HG02852 (cell line): ENCODE data around the gene LIX1L.

Experiments used
- ATAC-seq: cut with Tn5 transposase; IDR thresholded peaks from one replicate; pipeline ENCODE4 v1.9.1; 2021; ENCODE audit warnings: mild to moderate bottlenecking, moderate library complexity; ENCODE audit not compliant: unreplicated experiment

The LIX1L gene

DNA sequence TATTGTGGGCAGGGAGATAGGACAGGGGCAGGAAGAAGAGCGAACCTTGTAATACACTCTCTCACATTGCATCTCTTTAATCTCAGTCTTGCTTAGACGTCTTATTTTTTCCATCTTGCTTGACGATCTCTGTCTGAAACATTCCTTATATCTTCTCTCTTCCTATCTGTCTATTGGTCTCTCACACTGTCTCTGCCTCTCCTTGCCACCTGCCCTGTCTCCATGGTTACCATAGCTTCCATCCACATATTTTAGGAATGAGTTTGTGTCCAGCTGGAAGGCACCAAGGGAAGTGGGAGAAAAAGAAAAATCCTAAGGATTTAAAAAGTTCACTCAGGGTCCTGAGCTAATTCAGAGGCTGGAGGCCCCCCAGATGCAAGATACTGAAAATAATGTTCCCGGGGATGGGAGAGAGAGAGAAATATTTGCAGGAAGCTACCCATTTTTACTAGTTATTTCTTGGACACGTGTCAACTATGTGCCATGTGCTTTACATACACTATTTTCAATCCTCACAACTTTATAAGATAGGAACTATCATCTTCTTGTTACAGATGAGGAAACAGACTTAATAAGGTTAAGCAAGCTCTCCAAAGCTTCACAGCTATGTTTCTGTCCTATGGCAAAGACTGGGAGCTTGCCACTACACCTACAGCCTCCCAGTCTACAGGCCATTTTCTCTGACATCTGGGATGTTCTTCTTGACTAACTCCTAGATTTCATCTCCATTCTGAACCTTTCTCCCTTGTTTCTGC, 5.6 kb upstream of the LIX1L start:
- no peak for ATAC-seq

GRCh38 chr1:145962157-145963102, 4.6 kb upstream of the LIX1L start:
- no peak for ATAC-seq

- ATAC-seq, result no peak
Observed at GRCh38 chr1:145961425-145962156, 3.8 kb upstream of the LIX1L start.

GRCh38 chr1:145961109-145961424, 3.2 kb upstream of the LIX1L start:
- no peak for ATAC-seq

DNA sequence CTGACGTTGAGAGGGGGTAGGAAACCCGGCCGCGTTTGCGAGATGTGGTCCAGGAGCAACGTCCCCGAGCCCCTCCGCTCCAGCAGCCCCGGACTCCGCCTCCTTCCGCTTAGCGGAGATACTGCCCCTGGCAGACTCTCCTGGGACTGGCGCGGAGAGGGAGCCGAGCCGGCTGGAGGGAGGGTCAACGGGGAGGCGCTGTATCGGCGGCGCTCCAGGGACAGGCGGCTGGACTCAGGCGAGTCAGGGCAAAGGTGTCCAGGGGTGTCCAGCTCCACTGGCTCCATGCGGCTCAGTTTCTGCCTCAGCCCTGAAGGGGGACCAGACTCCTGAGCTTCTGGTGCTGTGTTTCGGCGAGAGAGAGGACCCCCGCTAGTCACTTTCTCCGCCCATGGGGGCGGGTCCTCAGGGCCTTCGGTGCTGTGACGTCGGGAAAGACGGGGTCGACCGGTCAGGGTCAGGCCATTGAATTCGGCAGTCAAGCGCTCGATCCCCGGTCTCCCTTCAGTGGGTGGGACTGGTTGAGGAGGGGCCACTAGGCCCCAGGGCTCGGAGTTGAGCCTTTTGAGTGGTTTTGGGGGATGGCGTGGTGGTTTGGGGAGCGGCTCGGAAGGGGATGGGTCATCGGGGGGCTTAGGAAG, 2.8 kb upstream of the LIX1L start:
- ATAC-seq, result no peak

GRCh38 chr1:145959957-145960467, 2.2 kb upstream of the LIX1L start:
- ATAC-seq, result no peak

DNA sequence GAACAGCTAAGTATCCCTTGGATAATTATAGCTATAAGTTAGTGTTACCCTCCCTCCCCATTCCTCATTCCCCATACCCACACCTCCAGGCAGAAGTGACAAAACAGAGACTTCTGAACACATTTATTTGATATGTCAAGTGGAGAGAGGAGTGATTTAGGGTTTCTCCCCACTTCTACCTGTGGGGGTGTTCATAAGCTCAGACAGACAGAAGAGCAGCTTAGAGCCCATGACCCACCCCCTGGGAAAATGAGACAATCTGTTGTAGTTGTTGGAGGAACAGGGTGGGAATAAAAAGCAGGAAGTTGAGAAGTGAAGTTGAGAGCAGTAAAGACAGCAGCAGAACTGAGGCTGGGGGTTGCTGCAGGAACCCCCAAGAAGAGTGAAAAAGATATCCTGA, 1.5 kb upstream of the LIX1L start:
- no peak for ATAC-seq

DNA sequence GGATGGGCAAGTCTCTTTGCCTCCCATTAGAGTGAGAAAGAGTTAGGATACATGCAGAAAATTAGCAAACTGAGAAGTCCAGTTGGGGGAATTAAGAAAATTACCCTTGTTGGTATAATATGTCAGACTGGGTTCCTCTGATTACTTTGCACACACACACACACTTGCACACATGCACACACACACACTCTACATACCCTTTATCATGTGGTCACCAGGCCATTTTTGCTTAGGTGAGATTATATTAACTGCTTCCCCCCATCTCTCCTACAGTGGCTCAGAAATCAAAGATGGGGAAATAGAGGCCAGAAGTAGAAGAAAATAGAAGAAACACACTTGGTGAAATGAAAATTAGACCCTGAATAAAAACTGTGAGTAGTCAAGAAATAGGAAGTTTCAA, 917 bp upstream of the LIX1L start:
- ATAC-seq, result no peak

GRCh38 chr1:145956781-145957442, 905 bp downstream of the LIX1L start:
- ATAC-seq, result no peak

DNA sequence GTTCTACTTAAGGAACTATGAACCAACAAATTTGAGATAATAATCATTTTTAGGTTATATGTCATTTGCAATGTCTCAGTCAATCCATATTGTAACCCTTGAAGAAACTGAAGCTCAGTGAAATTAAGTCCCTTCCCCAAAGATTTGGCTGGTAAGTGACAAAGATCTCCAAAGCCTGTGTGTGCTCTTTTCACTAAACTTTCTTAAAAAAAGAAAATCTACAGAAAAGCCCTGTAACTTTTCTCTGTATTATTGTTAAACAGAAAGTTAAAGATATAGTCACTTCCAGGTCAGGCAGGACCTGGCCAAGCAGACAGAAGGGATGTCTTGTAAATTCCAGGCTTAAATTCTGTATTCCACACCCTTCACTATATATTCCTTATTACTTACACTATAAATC, 1.5 kb downstream of the LIX1L start:
- no peak for ATAC-seq

GRCh38 chr1:145955436-145955835, 2.4 kb downstream of the LIX1L start:
- no peak for ATAC-seq

GRCh38 chr1:145953861-145954260, 4.0 kb downstream of the LIX1L start:
- ATAC-seq, result no peak

GRCh38 chr1:145952903-145953302, 4.9 kb downstream of the LIX1L start:
- ATAC-seq, result no peak

- ATAC-seq, result no peak
Observed at GRCh38 chr1:145951526-145951925, 6.3 kb downstream of the LIX1L start.

- ATAC-seq, result no peak
Observed at GRCh38 chr1:145949219-145949618, 8.6 kb downstream of the LIX1L start.

GRCh38 chr1:145947551-145947950, 10.3 kb downstream of the LIX1L start:
- ATAC-seq, result no peak

DNA sequence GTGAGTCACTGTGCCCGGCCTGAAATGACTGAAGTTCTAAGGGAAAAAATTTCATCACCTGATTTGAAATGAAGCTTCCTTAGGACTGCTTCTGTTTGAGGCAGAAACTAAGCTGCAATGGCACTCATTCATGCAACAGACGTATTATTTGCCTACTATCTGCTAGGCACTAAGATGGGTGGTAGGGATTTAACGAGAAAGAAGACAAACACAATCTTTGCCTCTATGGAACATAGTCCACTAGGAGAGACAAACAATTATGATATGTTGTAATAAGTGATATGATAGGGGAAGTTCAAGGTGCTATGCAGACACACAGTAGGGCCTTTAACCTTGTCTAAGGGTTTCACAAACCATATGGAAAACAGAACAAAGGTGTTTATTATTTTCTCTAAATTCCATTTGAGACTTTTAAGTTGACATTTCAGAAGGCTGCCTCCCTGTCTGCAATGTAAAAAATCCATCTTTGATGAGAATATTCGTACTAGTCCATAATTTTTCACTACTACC, 11.3 kb downstream of the LIX1L start:
- ATAC-seq, result no peak

- no peak for ATAC-seq
Observed at GRCh38 chr1:145944532-145944931, 13.3 kb downstream of the LIX1L start.

DNA sequence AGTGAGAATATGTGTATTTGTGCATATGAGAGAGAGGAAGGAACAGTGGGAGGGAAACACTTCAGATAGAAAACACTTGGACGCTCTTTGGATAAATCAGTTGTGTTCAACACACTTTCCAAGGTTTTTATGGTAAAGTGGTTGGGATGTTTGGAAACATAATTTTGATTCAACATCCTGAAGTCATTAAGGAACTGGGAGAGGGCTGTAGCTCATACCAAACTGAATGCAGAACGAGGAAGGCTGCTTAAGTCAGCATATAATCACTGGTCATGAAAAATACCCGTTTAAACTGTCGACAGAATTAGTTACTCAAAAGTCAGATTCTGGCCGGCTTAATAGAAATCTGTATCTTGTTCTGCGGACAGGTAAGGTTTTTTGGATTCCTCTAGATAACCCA, 14.9 kb downstream of the LIX1L start:
- no peak for ATAC-seq

DNA sequence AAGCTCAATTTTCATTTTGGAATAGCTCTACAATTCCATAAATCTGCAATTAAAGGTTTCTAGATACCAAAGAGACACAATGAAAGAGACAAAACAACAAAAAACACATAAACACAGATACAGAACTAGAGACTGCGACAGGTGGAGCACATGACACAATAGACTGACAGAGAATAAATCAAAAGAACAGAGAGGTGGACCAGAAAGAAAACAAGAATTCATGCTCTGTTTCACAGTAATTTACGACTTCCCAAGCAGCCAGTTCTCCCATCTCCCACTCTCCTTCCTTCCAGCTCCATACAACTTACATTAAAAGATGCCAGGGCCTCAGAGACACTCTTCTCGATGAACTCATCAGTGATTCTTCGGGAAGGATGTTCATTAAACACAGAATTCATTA, 15.4 kb downstream of the LIX1L start:
- ATAC-seq, result no peak
